ENCODE results near the gene RPUSD4. TPM values are rescaled to one million over a fixed set of nuclear protein-coding genes. Genes with fewer than 3 reads are reported as not detected.

Gene RPUSD4
- total and polyA plus RNA-seq, 2 experiments from 2014 or later = 20.8 to 60.8 TPM

DNA sequence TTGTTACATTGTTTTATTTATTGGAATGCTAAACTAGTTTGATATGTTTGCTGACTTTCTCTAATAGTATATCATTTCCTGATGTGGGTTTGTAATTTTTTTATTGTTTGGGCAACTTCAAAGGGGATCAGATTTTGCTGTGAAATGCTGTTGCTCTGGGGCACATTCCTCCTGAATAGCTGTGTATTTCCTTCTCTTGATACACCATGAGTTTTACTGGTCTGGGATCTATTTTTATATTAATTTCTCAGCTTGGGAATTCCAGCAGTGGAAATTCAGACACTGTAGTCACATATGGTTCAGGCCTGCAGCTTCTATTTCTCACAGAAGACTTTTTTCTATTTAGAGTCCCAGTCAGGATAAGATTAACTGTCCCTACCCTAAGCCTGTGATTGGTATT is 58.9 kb downstream of the RPUSD4 start:
- Histone ChIP-seq H3K27ac (ENCODE audit: low read depth) (no peak overlapping the region), H3K4me2 (no peak overlapping the region), H3K9me2 (ENCODE audit: insufficient read depth) (no peaks in the 10 kb centered on the region), H3K79me2 (replicated peaks; ENCODE audit: insufficient read depth) (no peaks in the 10 kb centered on the region), H3K27me3 (ENCODE audit: insufficient read depth) (no peaks in the 10 kb centered on the region), H2AFZ (no peak overlapping the region), H3F3A (replicated peaks; ENCODE audit: low read depth) (0 out of 2 replicates have a peak, but pooled peaks cover 2% of the 10 kb centered on the region), H3K4me3 (no peak overlapping the region), H3K36me3 (ENCODE audit: insufficient read depth) (no peaks in the 10 kb centered on the region), H3K4me1 (ENCODE audit: insufficient read depth) (peaks cover 25% of the 10 kb centered on the region), H4K20me1 (replicated peaks; ENCODE audit: insufficient read depth) (no peaks in the 10 kb centered on the region)
- peaks cover 3% of the 10 kb centered on the region for H3K27me3 Mint-ChIP-seq (ENCODE audit: insufficient read depth, low read depth, poor library complexity)
- ATAC-seq (no peak), DNase-seq (ENCODE audit: low spot score) (no peak)
- H3K4me3 Mint-ChIP-seq = no peak overlapping the region
- no peak overlapping the region for H3K27ac Mint-ChIP-seq
- peaks cover 14% of the 10 kb centered on the region for H3K9me3 Mint-ChIP-seq
- TF ChIP-seq EZH2phosphoT487 (IDR thresholded peaks at IDR 0.05; ENCODE audit: unreplicated experiment) (no peak), NANOG (IDR thresholded peaks at IDR 0.05; ENCODE audit: borderline replicate concordance) (no peak), ZNF331 (CRISPR knock-in tag; IDR thresholded peaks at IDR 0.05; ENCODE audit: low read depth) (no peak), JUNB (IDR thresholded peaks at IDR 0.05; ENCODE audit: unreplicated experiment) (no peak), ZNF114 (CRISPR knock-in tag; IDR thresholded peaks at IDR 0.05) (no peak), EZH2 (IDR thresholded peaks at IDR 0.05; ENCODE audit: low read depth, unreplicated experiment) (no peak), POLR2AphosphoS5 (IDR thresholded peaks at IDR 0.05; ENCODE audit: low read depth) (no peak), STAT1 (IDR thresholded peaks at IDR 0.05; ENCODE audit: unreplicated experiment) (no peak), CREB1 (CRISPR knock-in tag; IDR thresholded peaks at IDR 0.05; ENCODE audit: low read depth) (no peak)
- TF ChIP-seq, protein P1, sequence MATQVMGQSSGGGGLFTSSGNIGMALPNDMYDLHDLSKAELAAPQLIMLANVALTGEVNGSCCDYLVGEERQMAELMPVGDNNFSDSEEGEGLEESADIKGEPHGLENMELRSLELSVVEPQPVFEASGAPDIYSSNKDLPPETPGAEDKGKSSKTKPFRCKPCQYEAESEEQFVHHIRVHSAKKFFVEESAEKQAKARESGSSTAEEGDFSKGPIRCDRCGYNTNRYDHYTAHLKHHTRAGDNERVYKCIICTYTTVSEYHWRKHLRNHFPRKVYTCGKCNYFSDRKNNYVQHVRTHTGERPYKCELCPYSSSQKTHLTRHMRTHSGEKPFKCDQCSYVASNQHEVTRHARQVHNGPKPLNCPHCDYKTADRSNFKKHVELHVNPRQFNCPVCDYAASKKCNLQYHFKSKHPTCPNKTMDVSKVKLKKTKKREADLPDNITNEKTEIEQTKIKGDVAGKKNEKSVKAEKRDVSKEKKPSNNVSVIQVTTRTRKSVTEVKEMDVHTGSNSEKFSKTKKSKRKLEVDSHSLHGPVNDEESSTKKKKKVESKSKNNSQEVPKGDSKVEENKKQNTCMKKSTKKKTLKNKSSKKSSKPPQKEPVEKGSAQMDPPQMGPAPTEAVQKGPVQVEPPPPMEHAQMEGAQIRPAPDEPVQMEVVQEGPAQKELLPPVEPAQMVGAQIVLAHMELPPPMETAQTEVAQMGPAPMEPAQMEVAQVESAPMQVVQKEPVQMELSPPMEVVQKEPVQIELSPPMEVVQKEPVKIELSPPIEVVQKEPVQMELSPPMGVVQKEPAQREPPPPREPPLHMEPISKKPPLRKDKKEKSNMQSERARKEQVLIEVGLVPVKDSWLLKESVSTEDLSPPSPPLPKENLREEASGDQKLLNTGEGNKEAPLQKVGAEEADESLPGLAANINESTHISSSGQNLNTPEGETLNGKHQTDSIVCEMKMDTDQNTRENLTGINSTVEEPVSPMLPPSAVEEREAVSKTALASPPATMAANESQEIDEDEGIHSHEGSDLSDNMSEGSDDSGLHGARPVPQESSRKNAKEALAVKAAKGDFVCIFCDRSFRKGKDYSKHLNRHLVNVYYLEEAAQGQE (IDR thresholded peaks at IDR 0.05; ENCODE audit: unreplicated experiment) = no peak
- TF ChIP-seq, protein P2, sequence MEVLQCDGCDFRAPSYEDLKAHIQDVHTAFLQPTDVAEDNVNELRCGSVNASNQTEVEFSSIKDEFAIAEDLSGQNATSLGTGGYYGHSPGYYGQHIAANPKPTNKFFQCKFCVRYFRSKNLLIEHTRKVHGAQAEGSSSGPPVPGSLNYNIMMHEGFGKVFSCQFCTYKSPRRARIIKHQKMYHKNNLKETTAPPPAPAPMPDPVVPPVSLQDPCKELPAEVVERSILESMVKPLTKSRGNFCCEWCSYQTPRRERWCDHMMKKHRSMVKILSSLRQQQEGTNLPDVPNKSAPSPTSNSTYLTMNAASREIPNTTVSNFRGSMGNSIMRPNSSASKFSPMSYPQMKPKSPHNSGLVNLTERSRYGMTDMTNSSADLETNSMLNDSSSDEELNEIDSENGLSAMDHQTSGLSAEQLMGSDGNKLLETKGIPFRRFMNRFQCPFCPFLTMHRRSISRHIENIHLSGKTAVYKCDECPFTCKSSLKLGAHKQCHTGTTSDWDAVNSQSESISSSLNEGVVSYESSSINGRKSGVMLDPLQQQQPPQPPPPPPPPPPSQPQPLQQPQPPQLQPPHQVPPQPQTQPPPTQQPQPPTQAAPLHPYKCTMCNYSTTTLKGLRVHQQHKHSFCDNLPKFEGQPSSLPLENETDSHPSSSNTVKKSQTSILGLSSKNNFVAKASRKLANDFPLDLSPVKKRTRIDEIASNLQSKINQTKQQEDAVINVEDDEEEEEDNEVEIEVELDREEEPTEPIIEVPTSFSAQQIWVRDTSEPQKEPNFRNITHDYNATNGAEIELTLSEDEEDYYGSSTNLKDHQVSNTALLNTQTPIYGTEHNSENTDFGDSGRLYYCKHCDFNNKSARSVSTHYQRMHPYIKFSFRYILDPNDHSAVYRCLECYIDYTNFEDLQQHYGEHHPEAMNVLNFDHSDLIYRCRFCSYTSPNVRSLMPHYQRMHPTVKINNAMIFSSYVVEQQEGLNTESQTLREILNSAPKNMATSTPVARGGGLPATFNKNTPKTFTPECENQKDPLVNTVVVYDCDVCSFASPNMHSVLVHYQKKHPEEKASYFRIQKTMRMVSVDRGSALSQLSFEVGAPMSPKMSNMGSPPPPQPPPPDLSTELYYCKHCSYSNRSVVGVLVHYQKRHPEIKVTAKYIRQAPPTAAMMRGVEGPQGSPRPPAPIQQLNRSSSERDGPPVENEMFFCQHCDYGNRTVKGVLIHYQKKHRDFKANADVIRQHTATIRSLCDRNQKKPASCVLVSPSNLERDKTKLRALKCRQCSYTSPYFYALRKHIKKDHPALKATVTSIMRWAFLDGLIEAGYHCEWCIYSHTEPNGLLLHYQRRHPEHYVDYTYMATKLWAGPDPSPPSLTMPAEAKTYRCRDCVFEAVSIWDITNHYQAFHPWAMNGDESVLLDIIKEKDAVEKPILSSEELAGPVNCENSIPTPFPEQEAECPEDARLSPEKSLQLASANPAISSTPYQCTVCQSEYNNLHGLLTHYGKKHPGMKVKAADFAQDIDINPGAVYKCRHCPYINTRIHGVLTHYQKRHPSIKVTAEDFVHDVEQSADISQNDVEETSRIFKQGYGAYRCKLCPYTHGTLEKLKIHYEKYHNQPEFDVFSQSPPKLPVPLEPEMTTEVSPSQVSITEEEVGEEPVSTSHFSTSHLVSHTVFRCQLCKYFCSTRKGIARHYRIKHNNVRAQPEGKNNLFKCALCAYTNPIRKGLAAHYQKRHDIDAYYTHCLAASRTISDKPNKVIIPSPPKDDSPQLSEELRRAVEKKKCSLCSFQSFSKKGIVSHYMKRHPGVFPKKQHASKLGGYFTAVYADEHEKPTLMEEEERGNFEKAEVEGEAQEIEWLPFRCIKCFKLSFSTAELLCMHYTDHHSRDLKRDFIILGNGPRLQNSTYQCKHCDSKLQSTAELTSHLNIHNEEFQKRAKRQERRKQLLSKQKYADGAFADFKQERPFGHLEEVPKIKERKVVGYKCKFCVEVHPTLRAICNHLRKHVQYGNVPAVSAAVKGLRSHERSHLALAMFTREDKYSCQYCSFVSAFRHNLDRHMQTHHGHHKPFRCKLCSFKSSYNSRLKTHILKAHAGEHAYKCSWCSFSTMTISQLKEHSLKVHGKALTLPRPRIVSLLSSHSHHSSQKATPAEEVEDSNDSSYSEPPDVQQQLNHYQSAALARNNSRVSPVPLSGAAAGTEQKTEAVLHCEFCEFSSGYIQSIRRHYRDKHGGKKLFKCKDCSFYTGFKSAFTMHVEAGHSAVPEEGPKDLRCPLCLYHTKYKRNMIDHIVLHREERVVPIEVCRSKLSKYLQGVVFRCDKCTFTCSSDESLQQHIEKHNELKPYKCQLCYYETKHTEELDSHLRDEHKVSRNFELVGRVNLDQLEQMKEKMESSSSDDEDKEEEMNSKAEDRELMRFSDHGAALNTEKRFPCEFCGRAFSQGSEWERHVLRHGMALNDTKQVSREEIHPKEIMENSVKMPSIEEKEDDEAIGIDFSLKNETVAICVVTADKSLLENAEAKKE (CRISPR knock-in tag; IDR thresholded peaks at IDR 0.05) = no peak
- TF ChIP-seq, protein P3, sequence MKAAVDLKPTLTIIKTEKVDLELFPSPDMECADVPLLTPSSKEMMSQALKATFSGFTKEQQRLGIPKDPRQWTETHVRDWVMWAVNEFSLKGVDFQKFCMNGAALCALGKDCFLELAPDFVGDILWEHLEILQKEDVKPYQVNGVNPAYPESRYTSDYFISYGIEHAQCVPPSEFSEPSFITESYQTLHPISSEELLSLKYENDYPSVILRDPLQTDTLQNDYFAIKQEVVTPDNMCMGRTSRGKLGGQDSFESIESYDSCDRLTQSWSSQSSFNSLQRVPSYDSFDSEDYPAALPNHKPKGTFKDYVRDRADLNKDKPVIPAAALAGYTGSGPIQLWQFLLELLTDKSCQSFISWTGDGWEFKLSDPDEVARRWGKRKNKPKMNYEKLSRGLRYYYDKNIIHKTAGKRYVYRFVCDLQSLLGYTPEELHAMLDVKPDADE (IDR thresholded peaks at IDR 0.05) = no peak
- TF ChIP-seq, protein P4, sequence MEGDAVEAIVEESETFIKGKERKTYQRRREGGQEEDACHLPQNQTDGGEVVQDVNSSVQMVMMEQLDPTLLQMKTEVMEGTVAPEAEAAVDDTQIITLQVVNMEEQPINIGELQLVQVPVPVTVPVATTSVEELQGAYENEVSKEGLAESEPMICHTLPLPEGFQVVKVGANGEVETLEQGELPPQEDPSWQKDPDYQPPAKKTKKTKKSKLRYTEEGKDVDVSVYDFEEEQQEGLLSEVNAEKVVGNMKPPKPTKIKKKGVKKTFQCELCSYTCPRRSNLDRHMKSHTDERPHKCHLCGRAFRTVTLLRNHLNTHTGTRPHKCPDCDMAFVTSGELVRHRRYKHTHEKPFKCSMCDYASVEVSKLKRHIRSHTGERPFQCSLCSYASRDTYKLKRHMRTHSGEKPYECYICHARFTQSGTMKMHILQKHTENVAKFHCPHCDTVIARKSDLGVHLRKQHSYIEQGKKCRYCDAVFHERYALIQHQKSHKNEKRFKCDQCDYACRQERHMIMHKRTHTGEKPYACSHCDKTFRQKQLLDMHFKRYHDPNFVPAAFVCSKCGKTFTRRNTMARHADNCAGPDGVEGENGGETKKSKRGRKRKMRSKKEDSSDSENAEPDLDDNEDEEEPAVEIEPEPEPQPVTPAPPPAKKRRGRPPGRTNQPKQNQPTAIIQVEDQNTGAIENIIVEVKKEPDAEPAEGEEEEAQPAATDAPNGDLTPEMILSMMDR (conservative IDR thresholded peaks at IDR 0.05; ENCODE audit: low read depth in 2 of 2) = no peak
- peaks cover 9% of the 10 kb centered on the region for H3K36me3 Mint-ChIP-seq (ENCODE audit: low read depth)
- peaks cover 43% of the 10 kb centered on the region for H3K4me1 Mint-ChIP-seq

Measured in GM23338 (cell line).